Loucy (cell line): Measurements from ENCODE around the gene ZNF714.

Experiments
- EZH2phosphoT487 ChIP-seq: fragments of 200-600 bp; IDR thresholded peaks from 2 replicates; pipeline ENCODE4 v1.6.1; 2018; ENCODE audit warnings: antibody characterized with exemption, mild to moderate bottlenecking, moderate library complexity, borderline replicate concordance
- TF ChIP-seq, protein P1 (sequence below): fragments of 200-600 bp; sonication (generic); conservative IDR thresholded peaks from 2 replicates; pipeline ENCODE4 v1.5.1; 2014; ENCODE audit warnings: mild to moderate bottlenecking, antibody characterized with exemption, low read length

DNA sequence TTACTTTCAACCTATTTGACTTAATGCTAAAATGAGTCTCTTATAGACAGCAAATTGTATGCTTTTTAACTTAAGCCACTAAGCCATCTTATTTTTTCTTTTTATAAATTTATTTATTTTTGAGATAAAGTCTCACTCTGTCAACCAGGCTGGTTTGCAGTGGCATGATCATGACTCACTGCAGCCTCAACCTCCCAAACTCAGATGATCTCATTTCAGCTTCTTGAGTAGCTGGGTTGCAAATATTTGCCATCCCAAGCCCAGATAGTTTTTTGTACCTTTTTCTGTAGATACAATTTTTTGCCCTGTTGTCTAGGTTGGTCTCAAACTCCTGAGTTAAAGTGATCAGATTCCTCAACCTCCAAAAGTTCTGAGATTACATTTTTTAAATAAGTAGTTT, 27.1 kb downstream of the ZNF714 start:
- TF ChIP-seq, protein P1, sequence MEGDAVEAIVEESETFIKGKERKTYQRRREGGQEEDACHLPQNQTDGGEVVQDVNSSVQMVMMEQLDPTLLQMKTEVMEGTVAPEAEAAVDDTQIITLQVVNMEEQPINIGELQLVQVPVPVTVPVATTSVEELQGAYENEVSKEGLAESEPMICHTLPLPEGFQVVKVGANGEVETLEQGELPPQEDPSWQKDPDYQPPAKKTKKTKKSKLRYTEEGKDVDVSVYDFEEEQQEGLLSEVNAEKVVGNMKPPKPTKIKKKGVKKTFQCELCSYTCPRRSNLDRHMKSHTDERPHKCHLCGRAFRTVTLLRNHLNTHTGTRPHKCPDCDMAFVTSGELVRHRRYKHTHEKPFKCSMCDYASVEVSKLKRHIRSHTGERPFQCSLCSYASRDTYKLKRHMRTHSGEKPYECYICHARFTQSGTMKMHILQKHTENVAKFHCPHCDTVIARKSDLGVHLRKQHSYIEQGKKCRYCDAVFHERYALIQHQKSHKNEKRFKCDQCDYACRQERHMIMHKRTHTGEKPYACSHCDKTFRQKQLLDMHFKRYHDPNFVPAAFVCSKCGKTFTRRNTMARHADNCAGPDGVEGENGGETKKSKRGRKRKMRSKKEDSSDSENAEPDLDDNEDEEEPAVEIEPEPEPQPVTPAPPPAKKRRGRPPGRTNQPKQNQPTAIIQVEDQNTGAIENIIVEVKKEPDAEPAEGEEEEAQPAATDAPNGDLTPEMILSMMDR: no peak
- no peak for TF ChIP-seq EZH2phosphoT487
